EH (cell line): ENCODE results near the gene RHBDF2.

ENCODE experiments used
- DNase-seq: peaks from one replicate; pipeline ENCODE4 v3.0.0-alpha.2; 2015; ENCODE audit warnings: low read depth

RHBDF2 gene

GRCh38 chr17:76500747-76501017 is 541 bp downstream of the RHBDF2 start:
- DNase-seq: no peak

GRCh38 chr17:76500074-76500746 is 1.0 kb downstream of the RHBDF2 start:
- DNase-seq: no peak

DNA sequence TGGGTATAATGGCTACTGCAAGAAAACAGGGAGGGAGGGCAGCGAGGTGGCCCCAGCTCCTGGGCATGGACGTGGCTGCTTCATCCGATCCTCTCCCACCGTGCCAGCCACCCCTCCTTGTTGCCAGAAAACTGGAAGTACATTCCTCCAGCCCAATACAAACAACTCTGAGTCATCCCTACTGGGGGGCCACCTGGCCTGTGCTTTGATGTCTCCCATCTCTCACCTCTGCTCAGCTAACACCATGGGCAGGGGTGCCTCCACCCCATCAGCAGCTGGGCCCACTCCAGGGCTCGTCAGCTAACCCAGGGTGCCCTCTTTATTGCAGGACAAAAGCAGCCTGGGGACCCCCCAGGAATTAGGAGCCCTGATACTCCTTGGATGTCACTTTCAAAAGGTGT is 2.0 kb downstream of the RHBDF2 start:
- DNase-seq: no peak

- DNase-seq: no peak
These were observed 2.4 kb downstream of the RHBDF2 start for GRCh38 chr17:76498876-76499251.

GRCh38 chr17:76497979-76498875 is 3.0 kb downstream of the RHBDF2 start:
- peak; percentile 90 for DNase-seq

DNA sequence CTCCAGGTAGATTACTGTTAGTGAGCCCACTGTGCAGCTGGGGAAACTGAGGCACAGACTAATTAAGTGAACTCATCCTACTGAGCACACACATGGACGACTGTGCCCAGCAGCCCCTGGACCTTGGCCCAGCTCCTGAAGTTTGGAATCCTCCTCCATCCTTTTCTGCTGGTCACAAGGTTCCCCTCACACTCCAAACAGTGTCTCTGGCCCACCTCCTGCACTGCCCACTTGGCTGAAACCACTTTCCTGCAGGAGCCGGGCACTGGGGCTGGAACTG is 3.6 kb downstream of the RHBDF2 start:
- DNase-seq: no peak

DNA sequence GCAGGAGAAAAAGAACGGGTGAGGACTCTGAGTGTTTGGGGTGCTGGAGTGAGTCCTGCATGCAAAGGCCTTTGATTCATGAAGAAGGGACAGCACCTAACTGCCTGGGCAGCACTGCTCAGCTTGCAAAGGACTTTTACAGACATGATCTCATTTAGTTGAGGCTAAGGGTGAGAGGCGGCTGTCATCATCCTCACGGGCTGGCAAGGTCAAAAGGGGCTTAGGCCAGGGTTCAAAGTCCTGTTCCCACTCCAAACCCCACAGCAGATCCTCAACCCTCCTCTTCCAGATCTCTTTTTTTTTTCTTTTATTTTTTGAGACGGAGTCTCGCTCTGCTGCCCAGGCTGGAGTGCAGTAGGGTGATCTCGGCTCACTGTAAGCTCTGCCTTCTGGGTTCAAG is 4.8 kb downstream of the RHBDF2 start:
- no peak for DNase-seq

DNA sequence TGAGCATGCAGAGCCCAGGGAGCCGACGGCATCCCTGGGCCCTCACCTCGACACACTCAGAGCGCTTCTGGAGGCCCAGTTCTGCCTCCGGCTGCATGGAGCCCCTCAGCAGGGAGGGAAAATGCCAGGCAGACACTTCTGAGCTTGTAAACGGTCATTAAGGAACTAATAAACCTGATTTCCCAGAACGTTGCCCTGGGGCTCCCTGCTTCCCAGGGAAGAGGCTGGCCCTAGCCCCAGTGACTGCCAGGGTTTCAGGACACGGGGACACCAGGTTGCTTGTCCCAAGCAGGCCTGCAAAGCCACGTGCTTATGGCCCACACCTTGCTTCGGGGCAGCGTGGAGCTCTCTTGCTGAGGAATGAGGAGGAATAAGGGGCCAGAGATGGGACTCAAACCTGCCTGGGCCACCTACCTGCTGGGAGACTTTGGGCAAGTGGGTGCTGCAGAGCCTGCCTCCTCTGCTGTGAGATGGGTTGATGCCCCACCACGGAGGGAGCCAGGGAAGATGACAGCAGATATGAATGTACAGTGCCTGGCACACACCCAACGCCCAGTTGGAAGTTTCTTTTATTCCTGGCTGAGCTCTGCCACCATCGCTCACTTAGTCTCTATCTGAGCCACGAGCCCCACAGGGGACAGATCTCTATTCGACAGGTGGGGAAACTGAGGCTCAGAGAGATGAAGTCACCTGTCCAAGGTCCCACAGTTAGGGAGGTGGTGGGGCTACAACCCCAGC is 5.4 kb downstream of the RHBDF2 start:
- no peak for DNase-seq

- DNase-seq: no peak
These were observed 7.6 kb downstream of the RHBDF2 start for GRCh38 chr17:76493505-76494167.

DNA sequence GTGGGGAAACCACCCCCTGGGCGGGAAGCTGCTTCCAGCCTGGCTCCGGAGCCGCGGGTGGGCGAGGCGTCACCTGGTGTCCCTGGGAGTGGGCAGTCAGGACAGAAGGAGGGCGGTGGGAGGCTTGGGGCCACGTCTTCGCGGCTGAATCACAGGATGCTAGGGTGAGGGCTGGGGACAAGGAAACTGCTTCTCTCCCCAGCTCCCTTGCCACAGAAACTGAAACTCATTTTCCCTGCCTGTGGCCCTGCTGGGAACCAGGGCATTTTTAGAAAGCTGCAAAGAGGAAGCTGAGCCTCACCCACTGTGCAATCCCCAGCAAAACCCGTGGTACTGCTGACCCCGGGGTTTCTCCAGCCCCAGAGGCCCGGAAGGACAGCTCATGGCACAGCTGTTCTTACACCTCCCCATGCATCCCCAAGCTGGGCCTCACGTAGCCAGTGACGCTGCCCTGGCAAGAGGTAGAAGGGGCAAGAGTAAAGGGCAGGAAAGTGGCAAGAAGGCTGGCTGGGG is 8.2 kb downstream of the RHBDF2 start:
- DNase-seq: peak; percentile 90

DNA sequence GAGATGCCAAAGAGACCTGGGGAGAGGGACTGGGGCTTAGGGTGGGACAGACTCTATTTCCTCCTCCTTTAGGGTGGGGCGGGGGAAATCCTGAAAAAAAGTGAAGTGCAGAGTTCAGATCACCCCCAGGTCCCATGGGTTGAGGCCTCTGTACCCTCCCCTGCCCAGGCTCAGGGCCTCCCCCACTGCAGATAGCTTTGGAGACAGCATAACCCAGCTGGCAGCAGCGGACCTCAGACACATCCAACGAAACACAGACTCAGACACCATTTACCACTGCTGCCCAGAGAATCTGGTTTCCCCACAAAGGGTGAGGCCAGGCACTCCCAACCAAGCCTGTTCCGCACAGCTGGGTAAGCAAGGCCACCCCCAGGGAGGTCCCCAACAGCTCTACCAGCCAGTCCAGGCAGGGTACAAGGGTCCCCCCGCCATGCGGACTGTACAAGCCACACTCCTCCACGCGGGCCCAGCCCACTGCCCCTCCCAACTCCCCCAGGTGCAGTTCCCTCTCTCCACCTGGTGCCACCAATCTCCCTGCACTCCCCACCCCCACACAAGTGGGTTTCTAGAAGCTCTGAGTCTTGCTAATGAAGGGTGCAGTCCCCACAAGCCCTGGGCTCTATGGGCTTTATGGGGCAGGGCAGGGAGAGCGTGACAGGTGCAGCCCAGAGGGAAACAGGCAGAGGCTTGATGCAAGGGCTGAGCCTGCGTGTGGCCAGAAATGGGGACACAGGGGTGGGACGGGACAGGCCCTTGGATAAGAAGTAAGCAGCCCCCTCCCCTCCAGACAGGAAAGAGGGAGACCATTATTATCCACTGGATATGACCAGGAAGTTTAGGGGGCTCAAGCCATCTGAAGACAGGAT is 8.9 kb downstream of the RHBDF2 start:
- no peak for DNase-seq

- DNase-seq: no peak
These were observed 9.7 kb downstream of the RHBDF2 start for GRCh38 chr17:76491271-76492122.

GRCh38 chr17:76490112-76490710 is 11.0 kb downstream of the RHBDF2 start:
- no peak for DNase-seq

DNA sequence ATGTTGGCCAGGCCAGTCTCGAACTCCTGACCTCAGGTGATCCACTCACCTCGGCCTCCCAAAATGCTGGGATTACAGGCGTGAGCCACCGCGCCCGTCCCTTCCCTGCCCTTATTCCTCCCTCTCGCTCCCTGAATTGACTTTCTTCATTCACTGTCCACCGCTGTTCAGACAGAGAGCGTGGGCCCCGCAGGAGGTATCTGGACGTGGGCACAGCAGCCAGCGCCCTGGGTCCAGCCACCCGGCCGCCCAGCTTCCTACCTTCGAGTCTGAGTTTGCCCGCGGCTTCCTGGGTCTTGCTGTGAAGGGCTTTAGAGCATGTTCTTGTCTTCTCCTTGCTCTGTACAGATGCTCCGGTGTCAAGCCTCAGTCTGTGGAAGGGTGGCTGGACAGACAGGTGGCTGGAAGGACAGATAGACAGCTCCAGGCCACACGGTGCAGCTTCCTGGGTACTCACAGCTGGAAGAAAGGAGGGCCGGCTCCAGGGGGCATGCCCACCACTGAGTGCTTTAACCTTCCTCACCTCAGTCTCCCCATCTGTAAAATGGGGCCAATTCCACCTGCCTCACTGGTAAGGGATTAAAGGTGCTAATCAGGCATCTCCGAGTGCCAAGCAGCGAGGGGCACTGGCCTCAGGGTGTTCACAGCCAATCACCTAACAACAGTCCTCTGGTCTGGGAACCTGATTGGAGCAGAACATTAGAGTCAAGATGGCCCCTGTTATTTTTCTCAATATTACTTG is 13.6 kb downstream of the RHBDF2 start:
- DNase-seq: no peak

GRCh38 chr17:76485569-76485968 is 15.7 kb downstream of the RHBDF2 start:
- no peak for DNase-seq

- no peak for DNase-seq
These were observed 16.9 kb downstream of the RHBDF2 start for GRCh38 chr17:76484228-76484725.

DNA sequence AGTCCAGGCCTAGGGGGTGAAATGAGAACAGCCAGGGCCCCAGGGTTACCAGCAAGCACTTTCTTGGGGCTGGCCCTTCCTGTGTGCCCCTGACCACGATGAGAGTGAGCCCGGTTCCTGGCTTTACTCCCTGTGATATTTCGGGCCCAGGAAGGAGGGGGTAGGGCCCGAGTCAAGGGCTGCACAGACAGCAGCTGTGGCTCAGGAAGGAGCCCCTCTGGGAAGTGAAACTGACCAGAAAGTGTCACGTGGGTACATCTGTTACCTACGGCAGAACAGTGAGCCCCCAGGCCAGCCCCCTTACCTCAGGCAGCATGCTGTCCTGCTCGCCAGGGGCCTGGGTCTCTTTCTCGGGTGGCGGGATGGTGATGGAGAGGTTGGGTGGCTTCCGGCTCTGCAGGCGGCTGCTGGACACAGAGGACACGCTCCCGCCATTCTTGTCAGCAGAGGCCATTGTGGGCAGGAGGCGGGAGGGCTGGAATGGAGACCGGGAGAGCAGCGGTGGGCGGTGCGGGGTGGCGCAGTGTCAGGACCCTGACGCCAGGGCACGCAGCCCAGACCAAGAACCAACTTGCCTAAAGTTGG is 20.1 kb downstream of the RHBDF2 start:
- DNase-seq: no peak

DNA sequence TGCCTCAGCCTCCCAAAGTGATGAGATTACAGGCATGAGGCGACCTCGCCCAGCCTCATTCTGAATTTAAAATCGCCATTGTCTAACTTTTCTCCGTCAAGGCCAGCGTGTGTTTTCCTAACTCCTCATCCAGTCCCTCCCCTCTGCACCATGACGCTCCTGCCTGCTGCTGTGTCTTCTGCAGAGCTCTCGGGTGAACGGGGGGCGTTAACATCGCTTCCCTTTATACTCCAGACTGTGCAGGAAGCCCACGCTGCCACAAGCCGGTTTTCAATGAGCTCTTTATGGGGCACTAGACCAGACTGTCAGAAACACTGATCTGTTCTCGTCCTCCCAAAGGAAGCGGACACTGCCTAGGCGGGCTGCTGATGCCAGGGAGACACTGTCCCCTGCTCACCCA is 20.6 kb downstream of the RHBDF2 start:
- no peak for DNase-seq

DNA sequence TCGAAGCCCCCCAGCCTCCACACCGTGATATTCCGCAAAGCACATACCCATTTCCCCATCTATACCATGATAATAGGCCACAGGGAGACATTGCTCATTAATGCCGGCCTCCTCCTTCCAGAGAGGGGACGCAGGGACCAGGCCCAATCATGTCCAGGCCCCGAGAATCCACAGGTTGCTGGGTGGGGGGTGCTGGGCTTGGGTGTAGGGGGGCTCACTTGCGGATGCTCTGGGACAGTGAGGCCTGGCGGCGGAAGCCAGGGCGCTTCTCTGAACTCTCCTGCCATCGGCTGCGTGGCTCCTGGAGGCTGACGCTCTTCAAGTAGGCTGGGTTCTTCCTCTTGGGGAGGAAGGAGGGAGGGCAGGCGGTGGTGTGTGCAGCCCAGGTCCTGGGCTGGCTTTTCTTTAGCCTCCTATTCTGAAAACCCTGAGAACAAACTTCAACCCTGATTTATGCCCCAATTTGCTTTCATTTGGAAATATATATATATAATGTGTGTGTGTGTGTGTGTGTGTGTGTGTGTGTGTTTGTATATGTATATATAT is 21.6 kb downstream of the RHBDF2 start:
- DNase-seq: no peak
